Measurements from ENCODE around the gene TMEM184A. TPM values are rescaled to one million over a fixed set of nuclear protein-coding genes. Genes with fewer than 3 reads are reported as not detected.
A peak's percentile ranks its signal among the peaks of the same experiment; 100 is the strongest.

Gene TMEM184A
- total and polyA plus RNA-seq, 2 donors (not counting 1 experiment from before 2014, with no cell fraction given), result not detected

GRCh38 chr7:1546274-1546908, 9.6 kb downstream of the TMEM184A start:
- TF ChIP-seq CTCF (IDR thresholded peaks at IDR 0.05), result no peak
- no peak for TF ChIP-seq EZH2 (IDR thresholded peaks at IDR 0.05; ENCODE audit: borderline replicate concordance, insufficient read depth, low read depth, low read length, poor library complexity, severe bottlenecking)
- CTCF ChIA-PET, result no interaction called here
- Histone ChIP-seq H3K4me2 (replicated peaks; ENCODE audit: low read depth, low read length, poor library complexity, severe bottlenecking) (no peak overlapping the region), H3K9ac (ENCODE audit: low read length) (no peak overlapping the region), H4K20me1 (ENCODE audit: control insufficient read depth, insufficient read depth, low read length, poor library complexity, severe bottlenecking) (peaks cover 20% of the 10 kb centered on the region), H3K27ac (ENCODE audit: low read length in 2 of 2) (no peak overlapping the region), H3K79me2 (ENCODE audit: control insufficient read depth, insufficient read depth, low read length) (no peaks in the 10 kb centered on the region), H3K36me3 (replicated peaks in 1 of 2; ENCODE audit: control extremely low read depth in 1 of 2, control insufficient read depth in 1 of 2, extremely low read depth in 1 of 2, insufficient read depth in 2 of 2, low read length in 1 of 2) (peaks cover 0 to 11% of the 10 kb centered on the region in 2 experiments), H3K4me3 (ENCODE audit: control extremely low read depth in 1 of 5, extremely low read depth in 1 of 5, insufficient read depth in 1 of 5, low read depth in 2 of 5, low read length in 4 of 5) (no peak overlapping the region), H2AFZ (ENCODE audit: insufficient read depth, low read depth, low read length, poor library complexity, severe bottlenecking) (no peak overlapping the region), H3K4me1 (ENCODE audit: control insufficient read depth in 2 of 2, insufficient read depth in 2 of 2, low read length in 2 of 2) (no peaks in the 10 kb centered on the region), H3K27me3 (replicated peaks in 1 of 4; ENCODE audit: control extremely low read depth in 1 of 4, control insufficient read depth in 3 of 4, insufficient read depth in 4 of 4, low read length in 3 of 4) (no peaks in the 10 kb centered on the region), H3K9me3 (ENCODE audit: control extremely low read depth in 1 of 3, control insufficient read depth in 2 of 3, insufficient read depth in 1 of 3, low read length in 2 of 3) (no peaks in the 10 kb centered on the region)
- Mint-ChIP-seq H3K9me3 (ENCODE audit: insufficient read depth) (no peaks in the 10 kb centered on the region), H3K4me3 (no peak overlapping the region), H3K27ac (no peak overlapping the region), H3K4me1 (peaks cover 5% of the 10 kb centered on the region), H3K27me3 (no peaks in the 10 kb centered on the region)
- DNase-seq (no peak), ATAC-seq (ENCODE audit: low read depth) (no peak)
- POLR2A ChIA-PET, result no interaction called here
- 93% methylated on average over 27 of the region's 28 CpGs for WGBS (ENCODE audit: insufficient coverage)
- intact Hi-C loops (cut with micrococcal nuclease), result no loop called here

- POLR2A ChIA-PET, result no interaction called here
These were observed 10.4 kb downstream of the TMEM184A start for GRCh38 chr7:1545417-1546246.

More at GRCh38 chr7:1545417-1546246, 10.4 kb downstream of the TMEM184A start:
- H3K4me2 ChIP-seq (replicated peaks; ENCODE audit: low read depth, low read length, poor library complexity, severe bottlenecking), result no peak overlapping the region
- H3K36me3 ChIP-seq (replicated peaks in 1 of 2; ENCODE audit: control extremely low read depth in 1 of 2, control insufficient read depth in 1 of 2, extremely low read depth in 1 of 2, insufficient read depth in 2 of 2, low read length in 1 of 2), result peaks cover 0 to 19% of the 10 kb centered on the region in 2 experiments
- intact Hi-C loops (cut with micrococcal nuclease), result no loop called here
- 80% methylated on average over 40 of the region's 40 CpGs for WGBS (ENCODE audit: insufficient coverage)
- DNase-seq (peak; percentile 29), ATAC-seq (ENCODE audit: low read depth) (peak; percentile 28)
- no peaks in the 10 kb centered on the region for H3K79me2 ChIP-seq (ENCODE audit: control insufficient read depth, insufficient read depth, low read length)
- H3K9me3 ChIP-seq (ENCODE audit: control extremely low read depth in 1 of 3, control insufficient read depth in 2 of 3, insufficient read depth in 1 of 3, low read length in 2 of 3), result no peaks in the 10 kb centered on the region
- Mint-ChIP-seq H3K9me3 (ENCODE audit: insufficient read depth) (no peaks in the 10 kb centered on the region), H3K4me1 (peaks cover 5% of the 10 kb centered on the region), H3K27me3 (no peaks in the 10 kb centered on the region), H3K27ac (no peak overlapping the region), H3K4me3 (no peak overlapping the region)
- H3K4me3 ChIP-seq (ENCODE audit: control extremely low read depth in 1 of 5, extremely low read depth in 1 of 5, insufficient read depth in 1 of 5, low read depth in 2 of 5, low read length in 4 of 5), result no peak overlapping the region
- H4K20me1 ChIP-seq (ENCODE audit: control insufficient read depth, insufficient read depth, low read length, poor library complexity, severe bottlenecking), result peaks cover 27% of the 10 kb centered on the region
- CTCF ChIA-PET, result no interaction called here
- H2AFZ ChIP-seq (ENCODE audit: insufficient read depth, low read depth, low read length, poor library complexity, severe bottlenecking), result no peak overlapping the region
- no peaks in the 10 kb centered on the region for H3K27me3 ChIP-seq (replicated peaks in 1 of 4; ENCODE audit: control extremely low read depth in 1 of 4, control insufficient read depth in 3 of 4, insufficient read depth in 4 of 4, low read length in 3 of 4)
- H3K9ac ChIP-seq (ENCODE audit: low read length), result no peak overlapping the region
- H3K27ac ChIP-seq (ENCODE audit: low read length in 2 of 2), result no peak overlapping the region
- no peak for TF ChIP-seq EZH2 (IDR thresholded peaks at IDR 0.05; ENCODE audit: borderline replicate concordance, insufficient read depth, low read depth, low read length, poor library complexity, severe bottlenecking)
- TF ChIP-seq CTCF (IDR thresholded peaks at IDR 0.05), result no peak
- H3K4me1 ChIP-seq (ENCODE audit: control insufficient read depth in 2 of 2, insufficient read depth in 2 of 2, low read length in 2 of 2), result no peaks in the 10 kb centered on the region

Data from B cell (primary cell).